ENCODE results near the gene DUSP11. TPM values are rescaled to one million over a fixed set of nuclear protein-coding genes. Genes with fewer than 3 reads are reported as not detected.

The DUSP11 gene
- total and polyA plus RNA-seq, 2 of the 13 experiments (the other 11 are each of a cell fraction or from before 2014, with no cell fraction given), result 30.5 to 36.2 TPM

- TF ChIP-seq ZNF124 (CRISPR knock-in tag; IDR thresholded peaks at IDR 0.05), result peak; percentile 77; the same call in 1 of the 2 replicates
- no peak for TF ChIP-seq ZNF33A (CRISPR knock-in tag; IDR thresholded peaks at IDR 0.05; ENCODE audit: borderline replicate concordance)
- 0 out of 2 replicates have a peak, but pooled peaks have one; percentile 56 for TF ChIP-seq BATF2 (CRISPR knock-in tag; IDR thresholded peaks at IDR 0.05)
- peak; percentile 54; the same call in 1 of the 2 replicates for TF ChIP-seq ZSCAN5A (CRISPR knock-in tag; IDR thresholded peaks at IDR 0.05; ENCODE audit: borderline replicate concordance)
- 0 out of 2 replicates have a peak, but pooled peaks have one; percentile 44 for TF ChIP-seq MXD4 (CRISPR knock-in tag; IDR thresholded peaks at IDR 0.05)
- TF ChIP-seq ZBTB4 (CRISPR knock-in tag; IDR thresholded peaks at IDR 0.05; ENCODE audit: borderline replicate concordance), result peak; percentile 71; the same call in 1 of the 2 replicates
- TF ChIP-seq HMGXB4 (CRISPR knock-in tag; IDR thresholded peaks at IDR 0.05; ENCODE audit: borderline replicate concordance in 1 of 2, low read depth in 1 of 2), result peak; percentile 52 to 74
- peak; percentile 85 for TF ChIP-seq HBP1 (CRISPR knock-in tag; IDR thresholded peaks at IDR 0.05; ENCODE audit: low read depth)
- peak; percentile 49 for TF ChIP-seq THRA (CRISPR knock-in tag; IDR thresholded peaks at IDR 0.05; ENCODE audit: borderline replicate concordance)
- peak; percentile 68; the same call in 1 of the 2 replicates for TF ChIP-seq ZNF263 (CRISPR knock-in tag; IDR thresholded peaks at IDR 0.05)
- TF ChIP-seq ZSCAN29 (CRISPR knock-in tag; conservative IDR thresholded peaks at IDR 0.05), result 0 out of 2 replicates have a peak, but pooled peaks have one; percentile 59
- peak; percentile 87; the same call in 1 of the 2 replicates for TF ChIP-seq ZNF512 (CRISPR knock-in tag; IDR thresholded peaks at IDR 0.05)
- peak; percentile 29; the same call in 1 of the 2 replicates for TF ChIP-seq GLI4 (CRISPR knock-in tag; IDR thresholded peaks at IDR 0.05; ENCODE audit: borderline replicate concordance)
Observed at GRCh38 chr2:73736855-73737779, 42.8 kb downstream of the DUSP11 start, which contains the start of gene TPRKB (continued).
